BJ (cell line): ENCODE data around the gene CEP170B. TPM values are rescaled to one million over a fixed set of nuclear protein-coding genes. Genes with fewer than 3 reads are reported as not detected.

ENCODE experiments used
- CTCF ChIA-PET: fragments of 350-600 bp; formaldehyde crosslinking; extraction: SDS; loops from one replicate; lab custom pipeline; 2021; ENCODE audit warnings: antibody characterized with exemption, inconsistent platforms; lab: Yijun Ruan, JAX
- POLR2A ChIA-PET: fragments of 300-600 bp; sonication (Branson Sonifier 250); formaldehyde crosslinking; extraction: SDS; loops from one replicate; lab custom pipeline; 2021; ENCODE audit warnings: antibody characterized with exemption; lab: Charles Lee
- DNase-seq: peaks from one replicate; pipeline ENCODE4 v3.0.0-alpha.2; 2011; ENCODE audit warnings: low read depth
- H3K27me3 ChIP-seq: 2 replicates; pipeline ENCODE4 v1.6.0; 2011; ENCODE audit warnings: low read length; ENCODE audit not compliant: control insufficient read depth, insufficient read depth
- H3K36me3 ChIP-seq: 2 replicates; pipeline ENCODE4 v1.5.1; 2011; ENCODE audit warnings: low read length; ENCODE audit not compliant: control insufficient read depth, insufficient read depth
- H3K4me3 ChIP-seq: 2 replicates; pipeline ENCODE4 v1.5.1; 2011; ENCODE audit warnings: low read depth, mild to moderate bottlenecking, control low read depth, low read length
- CTCF ChIP-seq: IDR thresholded peaks from 2 replicates; pipeline ENCODE4 v1.5.1; 2011; ENCODE audit warnings: low read depth, mild to moderate bottlenecking, control low read depth, inconsistent platforms, low read length, moderate library complexity; ENCODE audit not compliant: insufficient read depth
- polyA plus RNA-seq: library from polyadenylated mRNA; depleted of rRNA; stranded (reverse); fragments of >200 nt; gene quantifications from 2 replicates; pipeline ENCODE4 v1.2.3, GENCODE V29; 2011

CEP170B gene
- polyA plus RNA-seq, 1 experiment: 8.0 TPM

DNA sequence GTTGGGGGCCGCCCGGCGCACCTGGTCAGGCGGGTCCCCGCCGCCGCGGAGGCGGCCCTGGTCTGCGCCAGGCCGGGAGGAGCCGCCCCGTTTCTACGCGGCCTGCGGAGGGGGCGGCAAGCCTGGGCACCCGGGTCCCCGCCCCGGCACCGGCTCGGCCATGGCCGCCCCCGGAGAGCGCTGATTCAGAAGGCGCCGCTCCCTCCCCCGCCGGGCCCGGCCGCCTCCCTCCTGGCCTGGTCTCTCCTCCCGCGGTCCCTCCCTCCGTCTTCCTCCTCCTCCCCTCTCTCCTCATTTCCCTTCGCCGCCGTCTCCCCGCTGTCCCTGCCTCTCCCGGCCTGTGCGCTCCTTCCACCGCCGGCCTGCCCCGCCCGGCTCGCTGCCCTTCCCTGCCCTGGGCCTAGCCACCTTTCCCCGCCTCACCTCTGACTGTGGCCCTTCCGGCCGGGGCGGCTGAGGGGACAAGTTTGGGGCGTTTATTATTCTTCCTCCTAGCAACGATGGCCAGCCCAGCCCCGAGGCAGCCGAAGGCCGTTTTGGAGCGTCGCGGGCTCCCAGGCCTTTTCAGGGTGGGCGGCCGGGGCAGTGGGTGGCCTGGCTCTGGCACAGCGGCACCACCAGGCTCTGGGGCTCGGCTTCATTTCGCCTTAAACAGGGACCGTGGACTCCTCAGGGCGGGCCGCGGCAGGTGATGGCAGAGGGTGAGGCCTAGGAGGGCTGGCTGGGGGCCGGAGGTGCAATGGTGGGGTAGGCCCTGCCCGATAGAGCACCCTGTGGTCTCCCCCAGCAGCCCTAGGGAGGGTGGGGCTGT is 768 bp downstream of the CEP170B start:
- POLR2A ChIA-PET: no interaction called here
- TF ChIP-seq CTCF: no peak

GRCh38 chr14:104866451-104867370 is 1.6 kb downstream of the CEP170B start:
- peak overlapping the region; percentile 77 for H3K4me3 ChIP-seq
- ChIA-PET POLR2A (no interaction called here), CTCF (interaction anchor here (0.6 to 1.4 kb wide), 3 partner anchors 13 to 98 kb away, joined by 3 to 4 read pairs (median 3); no protein-coding TSS in a partner anchor)
- peaks cover 15% of the 10 kb centered on the region for H3K27me3 ChIP-seq
- TF ChIP-seq CTCF: no peak
- peaks cover 6% of the 10 kb centered on the region for H3K36me3 ChIP-seq
- no peak for DNase-seq

More for the DNA sequence above, 768 bp downstream of the CEP170B start:
- CTCF ChIA-PET: interaction anchor here (0.6 kb wide), 1 partner anchor 12 kb away, joined by 3 read pairs; no protein-coding TSS in a partner anchor
- H3K4me3 ChIP-seq: peak overlapping the region; percentile 77
- H3K36me3 ChIP-seq: peaks cover 5% of the 10 kb centered on the region
- H3K27me3 ChIP-seq: peaks cover 15% of the 10 kb centered on the region
- peak; percentile 11 for DNase-seq

GRCh38 chr14:104867371-104868059 is 2.4 kb downstream of the CEP170B start:
- no peak for TF ChIP-seq CTCF
- POLR2A ChIA-PET: interaction anchor here (0.6 kb wide), 1 partner anchor 37 kb away, joined by 5 read pairs; no protein-coding TSS in a partner anchor
- no peak overlapping the region for H3K4me3 ChIP-seq
- H3K36me3 ChIP-seq: peaks cover 7% of the 10 kb centered on the region
- no peak for DNase-seq
- CTCF ChIA-PET: interaction anchor here (0.9 to 1.4 kb wide), 2 partner anchors 42 to 99 kb away, joined by 3 to 4 read pairs; no protein-coding TSS in a partner anchor
- H3K27me3 ChIP-seq: peaks cover 15% of the 10 kb centered on the region

DNA sequence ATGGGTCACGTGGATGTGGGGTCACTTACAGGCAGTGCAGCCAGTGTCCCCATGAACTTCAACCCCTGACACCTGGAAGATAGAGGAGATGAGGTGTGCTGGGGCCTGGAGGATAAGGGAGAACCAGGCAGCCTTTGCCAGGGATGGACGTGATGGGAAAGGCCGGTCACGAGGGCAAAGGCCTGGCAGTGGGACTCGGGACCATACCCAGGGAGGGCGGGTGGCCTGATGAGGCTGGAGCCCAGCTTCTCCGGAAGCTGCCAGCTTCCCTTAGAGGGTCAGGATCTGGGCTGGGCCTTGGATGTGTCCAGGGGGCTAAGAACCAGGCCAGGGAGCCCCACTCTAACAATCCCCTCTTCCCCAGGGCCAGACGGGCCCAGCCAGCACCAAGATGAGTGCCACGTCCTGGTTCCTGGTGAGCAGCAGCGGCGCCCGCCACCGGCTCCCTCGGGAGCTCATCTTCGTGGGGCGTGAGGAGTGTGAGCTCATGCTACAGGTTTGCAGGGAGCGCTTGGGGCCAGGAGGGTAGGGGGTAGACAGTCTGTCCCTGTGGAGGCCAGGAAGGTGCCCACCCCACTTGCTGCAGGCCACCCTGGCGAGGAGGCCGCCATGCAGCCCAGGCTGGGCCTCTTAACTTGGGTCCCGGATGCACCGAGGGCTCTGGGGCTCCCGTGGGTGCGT is 3.1 kb downstream of the CEP170B start:
- CTCF ChIA-PET: interaction anchor here (1.4 kb wide), 1 partner anchor 42 kb away, joined by 3 read pairs; no protein-coding TSS in a partner anchor
- POLR2A ChIA-PET: no interaction called here
- DNase-seq: no peak

More for the DNA sequence above, 3.1 kb downstream of the CEP170B start:
- H3K4me3 ChIP-seq: no peak overlapping the region
- no peak for TF ChIP-seq CTCF
- H3K27me3 ChIP-seq: peaks cover 12% of the 10 kb centered on the region
- peaks cover 7% of the 10 kb centered on the region for H3K36me3 ChIP-seq
